Vagina (tissue), 2 donors: Measurements from ENCODE around the gene FGF21.

Experiments
- CTCF ChIP-seq, 3 experiments: fragments of 450-650 bp in 2 of 3; fragments of 200-600 bp in 1 of 3; sonication (generic) in 1 of 3; IDR thresholded peaks; one replicate each; pipeline ENCODE4 v1.5.1; 2017 to 2019; ENCODE audit warnings: antibody characterized with exemption in 3 of 3, mild to moderate bottlenecking in 2 of 3, moderate library complexity in 2 of 3
- POLR2AphosphoS5 ChIP-seq, 2 donors: sonication (generic); formaldehyde crosslinking; IDR thresholded peaks; one replicate each; pipeline ENCODE4 v1.9.0; 2017; ENCODE audit warnings: antibody characterized with exemption in 2 of 2, mild to moderate bottlenecking in 2 of 2, low read depth in 1 of 2; ENCODE audit not compliant: insufficient read depth in 1 of 2

GRCh38 chr19:48746110-48746509 lies 9.2 kb upstream of the FGF21 start:
- TF ChIP-seq CTCF (IDR thresholded peaks at IDR 0.05) (no peak), POLR2AphosphoS5 (IDR thresholded peaks at IDR 0.05; ENCODE audit: insufficient read depth in 1 of 2, low read depth in 1 of 2) (no peak)
